OCI-LY1 (cell line): ENCODE data around the gene BABAM2.

ENCODE experiments used
- CTCF ChIP-seq: fragments of 200-600 bp; sonication (generic), shearing (Covaris generic); IDR thresholded peaks from 2 replicates; pipeline ENCODE4 v1.5.1; 2017; ENCODE audit warnings: mild to moderate bottlenecking, antibody characterized with exemption, low read length, moderate library complexity, mixed read lengths
- EZH2 ChIP-seq: fragments of 200-600 bp; sonication (generic), shearing (Covaris generic); IDR thresholded peaks from 2 replicates; pipeline ENCODE4 v1.8.0; 2017; ENCODE audit warnings: borderline replicate concordance, mixed run types, mild to moderate bottlenecking, antibody characterized with exemption, low read length, moderate library complexity, mixed read lengths

- TF ChIP-seq CTCF (no peak), EZH2 (no peak)
Observed at GRCh38 chr2:27888790-27889189, 1.7 kb upstream of the BABAM2 start.
